ENCODE results near the gene FKBP1B.
"Not testable (repeated sequence)": the region's sequence is repeated elsewhere in the genome, so short reads cannot be mapped to it uniquely, and the experiment has no call there.

The FKBP1B gene

DNA sequence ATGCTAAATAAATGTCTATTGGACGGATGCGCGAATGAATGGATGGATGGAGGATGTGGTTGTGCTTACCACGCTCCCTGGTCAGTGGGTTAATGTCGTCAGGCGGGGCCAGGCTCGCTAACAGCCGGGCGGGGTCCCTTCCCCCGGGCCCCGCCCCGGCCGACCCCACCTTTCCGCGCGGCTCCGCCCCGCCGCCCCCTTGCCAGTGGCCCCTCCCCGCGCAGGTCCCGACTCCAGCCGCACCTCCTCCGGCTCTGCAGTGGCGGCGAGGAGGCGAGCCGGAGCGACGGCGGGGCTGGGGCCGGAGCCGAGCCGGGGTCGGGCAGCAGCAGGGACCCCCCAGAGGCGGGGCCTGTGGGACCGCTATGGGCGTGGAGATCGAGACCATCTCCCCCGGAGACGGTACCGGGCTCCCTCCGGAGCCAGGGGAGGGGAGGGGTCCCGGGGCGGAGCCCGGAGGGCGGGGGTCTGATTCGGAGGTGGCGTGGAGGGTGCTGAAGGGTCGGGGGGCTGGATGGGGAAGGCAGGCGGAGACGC lies at the start of gene FKBP1B:
Gene FKBP1B, plus strand, starts transcription at position 257 of the 537 bp plus-strand sequence. Its CDS starts 109 bp downstream, at position 366.
- peak; percentile 85 for DNase-seq

DNA sequence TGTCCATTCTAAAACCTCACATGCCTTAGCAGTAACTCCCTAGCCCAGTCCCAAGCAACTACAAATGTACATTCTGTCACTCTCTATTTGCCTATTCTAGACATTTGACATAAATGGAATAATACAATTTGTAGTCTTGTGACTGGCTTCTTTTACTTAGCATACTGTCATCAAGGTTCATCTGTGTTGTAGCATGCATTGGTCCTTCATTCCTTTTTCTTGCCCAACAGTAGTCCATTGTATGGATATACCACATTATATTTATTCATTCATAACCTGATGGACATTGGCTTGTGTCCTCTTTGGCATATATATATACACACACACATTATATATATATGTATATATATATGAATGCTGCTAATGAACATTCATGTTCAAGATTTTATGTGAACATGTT lies 41.8 kb upstream of the FKBP1B start:
- no peak for DNase-seq

DNA sequence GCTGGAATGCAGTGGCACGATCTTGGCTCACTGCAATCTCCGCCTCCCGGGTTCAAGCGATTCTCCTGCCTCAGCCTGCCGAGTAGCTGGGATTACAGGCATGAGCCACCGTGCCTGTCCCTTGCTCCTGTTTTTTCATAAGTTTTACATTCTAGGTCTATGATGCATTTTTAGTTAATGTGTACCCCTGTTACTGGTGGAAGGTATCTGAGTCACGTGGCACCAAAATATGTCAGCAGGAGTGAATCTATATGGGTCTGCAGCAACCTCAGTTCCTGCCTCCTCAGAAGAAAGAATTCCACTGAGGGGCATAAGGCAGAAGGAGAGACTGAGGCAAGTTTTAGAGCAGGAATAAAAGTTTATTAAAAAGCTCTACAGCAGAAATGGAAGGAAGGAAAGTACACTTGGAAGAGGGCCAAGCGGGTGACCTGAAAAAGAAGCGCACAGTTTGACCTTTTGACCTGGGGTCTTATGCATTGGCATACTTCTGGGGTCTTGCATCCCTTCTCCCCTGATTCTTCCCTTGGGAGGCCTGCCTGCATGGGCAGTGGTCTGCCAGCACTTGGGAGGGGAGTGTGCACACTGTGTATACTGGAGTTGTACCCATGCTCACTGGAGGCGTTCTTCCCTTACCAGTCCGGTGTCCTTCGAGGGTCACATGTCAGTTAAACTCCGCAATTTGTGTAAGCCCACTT lies 40.7 kb upstream of the FKBP1B start:
- no peak for DNase-seq

DNA sequence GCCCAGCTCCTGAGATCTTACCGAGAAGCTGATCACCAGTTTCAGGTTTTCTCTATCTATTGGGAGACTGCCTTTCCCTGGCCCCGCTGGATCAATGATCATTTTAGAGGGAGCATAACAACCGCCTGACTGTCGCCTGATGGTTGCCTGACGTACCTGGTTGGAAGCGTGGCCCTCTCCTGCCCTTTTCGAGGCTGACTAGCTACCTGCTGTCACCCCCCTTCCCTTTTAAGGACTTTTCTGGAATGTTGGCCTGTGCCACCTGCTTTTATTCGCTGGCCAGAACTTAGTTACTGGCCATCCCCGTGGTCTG lies 40.2 kb upstream of the FKBP1B start:
- no peak for DNase-seq

DNA sequence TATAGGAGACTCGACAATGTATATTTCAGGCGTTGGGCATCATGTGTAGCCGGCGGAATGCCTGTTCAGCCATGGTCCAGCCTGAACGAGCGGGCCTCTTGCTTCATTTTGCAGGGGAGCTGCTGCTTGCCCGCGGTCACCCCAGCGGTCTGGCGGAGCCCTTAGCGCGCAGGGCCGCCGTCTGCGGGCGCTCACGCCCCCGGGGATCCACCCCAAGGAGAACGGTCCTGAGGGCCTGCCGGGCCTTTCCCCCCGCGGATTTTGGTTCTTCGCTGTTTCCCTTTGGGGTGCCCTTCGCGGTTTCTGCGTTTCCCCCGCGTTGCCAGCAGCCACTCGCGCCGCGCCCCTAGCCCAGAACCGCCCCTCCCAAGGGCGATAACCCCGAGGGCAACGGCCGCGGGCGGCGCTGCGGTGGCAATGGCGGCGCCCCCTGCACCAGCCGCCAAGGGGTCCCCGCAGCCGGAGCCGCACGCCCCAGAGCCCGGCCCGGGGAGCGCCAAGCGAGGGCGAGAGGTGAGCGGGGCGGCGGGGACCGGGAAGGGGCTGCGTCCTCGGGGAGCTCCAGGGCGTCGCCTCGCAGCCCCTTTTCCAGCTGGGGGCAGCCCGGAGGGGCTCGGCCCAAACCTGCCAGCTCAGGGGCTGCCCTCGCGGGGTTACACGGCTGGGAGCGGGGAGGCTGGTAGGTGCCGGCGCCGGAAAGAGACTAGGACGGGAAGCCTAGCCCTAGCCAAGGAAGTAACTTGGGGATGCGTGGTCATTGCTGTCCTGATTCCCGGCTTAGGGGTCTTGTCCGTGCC lies 39.7 kb upstream of the FKBP1B start, which contains the start of gene MFSD2B:
Gene MFSD2B, plus strand, starts transcription at position 406 of the 797 bp plus-strand sequence. Its CDS starts 12 bp downstream, at position 418.
- no peak for DNase-seq

DNA sequence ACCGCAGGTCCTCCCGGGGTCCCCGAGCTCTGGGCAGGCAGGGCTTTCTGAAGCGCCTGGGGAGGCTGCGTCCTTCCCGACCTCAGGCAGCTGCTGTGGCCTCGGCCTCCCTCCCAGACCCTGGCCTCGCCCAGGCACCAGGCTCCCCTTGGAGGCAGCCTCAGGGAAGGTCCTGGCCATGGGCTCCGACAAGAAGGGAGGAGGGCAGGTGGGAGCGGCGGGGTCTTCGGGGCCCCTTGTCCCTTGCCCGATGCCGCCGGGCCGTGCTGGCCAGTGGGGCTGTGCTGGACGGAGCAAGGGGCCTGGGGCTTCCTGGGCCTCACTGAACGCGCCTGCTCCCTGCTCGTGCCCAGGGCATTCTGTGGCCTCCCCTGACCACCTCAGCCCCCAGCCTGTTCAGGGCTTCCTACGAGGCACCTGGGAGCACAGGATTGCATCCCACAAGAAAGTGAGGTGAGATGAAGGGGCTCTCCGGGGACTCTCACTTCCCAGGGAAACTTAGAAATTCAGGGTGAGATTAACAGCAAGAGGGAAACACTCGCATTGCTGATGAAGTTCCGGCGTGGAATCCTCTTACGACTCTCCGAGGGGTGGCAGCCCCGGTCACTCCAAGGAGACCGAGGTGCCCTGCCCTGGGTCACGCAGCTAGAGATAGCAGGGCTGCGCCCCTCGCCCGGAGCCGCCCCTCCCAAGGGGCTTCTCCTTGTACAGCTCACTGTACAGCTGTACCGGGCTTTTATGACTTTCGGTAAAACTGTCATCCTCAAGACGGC lies 38.9 kb upstream of the FKBP1B start:
- no peak for DNase-seq

DNA sequence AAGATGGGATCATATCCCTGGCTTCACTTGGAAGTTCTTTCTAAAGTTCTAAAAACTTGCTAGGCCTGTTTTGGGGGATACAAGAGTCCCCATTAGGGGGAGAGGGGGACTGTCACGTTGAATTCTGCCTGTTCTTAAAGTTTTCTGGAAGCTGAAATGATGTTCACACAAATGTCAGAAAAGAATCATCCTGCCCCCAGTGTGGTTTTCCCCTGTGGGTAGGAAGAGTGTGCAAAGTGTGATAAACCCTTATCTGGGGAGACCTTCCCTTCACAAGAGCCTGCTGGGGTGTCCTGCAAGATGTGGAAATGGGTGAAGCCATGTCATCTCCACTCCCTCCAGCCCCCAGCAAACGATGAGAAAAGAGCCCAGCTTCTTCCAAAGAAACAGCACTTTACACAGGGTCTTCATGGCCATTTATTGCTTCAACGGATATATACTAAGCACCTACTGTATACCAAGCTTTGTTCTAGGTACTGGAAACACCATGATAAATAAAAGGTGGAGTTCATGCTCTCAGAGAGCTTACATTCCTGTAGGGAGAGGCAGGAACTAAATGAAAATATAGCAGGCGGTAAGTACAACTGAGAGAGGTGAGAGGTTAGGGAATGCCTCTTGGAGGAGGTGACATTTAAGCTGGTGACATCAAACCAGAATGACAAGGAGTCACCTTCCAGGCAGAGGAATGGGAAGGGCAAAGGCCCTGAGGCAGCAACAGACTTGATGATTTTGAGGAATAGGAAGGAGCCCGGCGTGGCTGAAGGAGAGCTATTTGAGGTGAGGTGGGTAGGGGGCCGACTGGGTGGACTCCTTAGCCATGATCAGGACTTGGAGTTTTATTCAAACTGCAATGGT lies 38.1 kb upstream of the FKBP1B start:
- no peak for DNase-seq

DNA sequence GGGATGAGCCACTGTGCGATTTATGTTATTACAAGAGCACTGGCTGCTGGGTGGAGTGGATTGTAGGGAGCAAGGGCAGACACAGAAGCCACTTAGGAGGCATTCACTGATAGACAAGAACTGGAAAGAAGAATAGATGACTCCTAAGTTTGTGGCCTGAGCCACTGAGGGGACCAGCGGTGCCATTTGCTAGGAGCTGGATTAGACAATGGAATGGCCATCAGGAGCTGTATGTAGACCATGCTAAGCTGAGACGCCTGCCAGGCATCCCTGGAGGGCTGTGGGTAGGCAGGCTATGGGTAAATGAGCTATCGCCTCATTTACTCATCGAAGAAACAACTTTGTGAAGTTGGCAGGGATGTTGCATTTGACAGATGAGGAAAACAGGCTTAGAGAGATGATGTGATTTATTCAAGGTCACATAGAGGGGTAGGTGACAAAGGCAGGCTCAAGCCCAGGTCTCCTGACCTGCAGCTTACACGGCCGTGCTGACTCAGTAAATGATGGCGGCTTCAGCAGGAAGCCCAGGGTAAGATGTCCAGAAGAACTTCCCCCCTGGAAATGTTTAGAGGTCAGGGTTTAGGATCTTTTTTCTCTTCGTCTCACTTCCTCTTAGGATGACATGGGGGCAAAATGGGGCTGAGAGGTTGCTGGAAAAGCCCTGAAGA lies 36.9 kb upstream of the FKBP1B start:
- no peak for DNase-seq

DNA sequence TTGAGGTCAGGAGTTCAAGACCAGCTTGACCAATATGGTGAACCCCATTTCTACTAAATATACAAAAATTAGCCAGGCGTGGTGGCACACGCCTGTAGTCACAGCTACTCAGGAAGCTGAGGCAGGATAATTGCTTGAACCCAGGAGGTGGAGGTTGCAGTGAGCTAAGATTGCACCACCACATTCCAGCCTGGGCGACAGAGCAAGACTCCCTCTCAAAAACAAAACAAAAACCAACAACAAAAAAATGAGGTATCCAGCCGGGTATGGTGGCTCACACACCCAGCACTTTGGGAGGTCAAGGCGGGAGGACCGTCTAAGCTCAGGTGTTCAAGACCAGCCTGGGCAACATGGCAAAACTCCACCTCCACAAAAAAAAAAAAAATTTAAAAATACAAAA lies 34.6 kb upstream of the FKBP1B start:
- not testable (repeated sequence) for DNase-seq

DNA sequence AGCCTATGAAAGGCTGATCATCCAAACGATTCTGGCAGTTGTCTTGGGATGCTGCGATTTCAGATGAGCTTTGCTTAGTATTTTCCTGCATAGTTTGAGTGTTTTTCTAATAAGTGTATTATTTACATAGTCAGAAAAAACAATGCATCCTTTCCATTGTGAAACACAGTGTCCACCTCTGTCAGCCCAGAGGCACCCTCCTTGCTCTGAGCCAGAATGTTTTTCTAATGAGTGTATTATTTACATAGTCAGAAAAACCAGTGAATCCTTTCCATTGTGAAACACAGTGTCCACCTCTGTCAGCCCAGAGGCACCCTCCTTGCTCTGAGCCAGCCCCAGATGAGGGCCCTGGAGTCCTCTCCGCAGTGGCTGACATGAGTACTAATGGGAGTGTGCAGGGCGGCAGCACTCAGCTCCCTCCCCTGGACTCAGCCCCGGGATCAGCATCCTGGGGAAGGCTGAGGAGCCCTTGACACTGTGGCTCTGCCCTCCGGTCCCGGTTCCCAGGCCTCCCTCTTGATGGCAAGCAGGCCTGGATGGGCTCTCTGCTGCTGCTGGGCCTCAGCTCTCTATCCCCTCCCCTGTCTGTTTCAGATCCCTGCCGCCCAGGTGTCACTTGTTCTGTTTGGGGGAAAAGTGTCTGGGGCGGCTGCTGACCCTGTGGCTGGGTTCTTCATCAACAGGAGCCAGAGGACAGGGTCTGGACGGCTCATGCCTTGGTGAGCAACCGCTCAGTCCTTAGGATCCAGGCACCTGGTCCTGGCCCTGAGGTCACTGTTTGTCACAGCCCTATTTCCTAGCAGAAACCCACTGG lies 33.8 kb upstream of the FKBP1B start:
- DNase-seq, result no peak

DNA sequence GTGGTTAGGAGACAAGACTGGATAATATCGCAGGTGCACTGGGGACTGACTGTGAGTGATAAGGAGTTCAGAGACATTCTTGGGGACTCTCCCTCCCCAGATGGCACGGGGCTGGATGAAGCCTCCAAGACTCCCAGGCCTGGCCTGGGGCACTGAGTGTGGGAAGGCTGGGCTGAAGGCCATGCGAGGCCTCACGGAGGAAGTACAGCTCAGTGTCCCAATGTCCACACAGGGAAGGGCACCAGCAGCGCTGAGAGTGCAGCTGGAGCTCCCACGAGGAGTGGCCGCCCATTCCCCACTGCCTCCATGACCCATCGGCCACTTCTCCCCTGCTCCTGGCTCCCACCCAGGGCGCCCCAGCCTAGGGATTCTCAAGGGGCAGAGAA lies 33.2 kb upstream of the FKBP1B start:
- no peak for DNase-seq

DNA sequence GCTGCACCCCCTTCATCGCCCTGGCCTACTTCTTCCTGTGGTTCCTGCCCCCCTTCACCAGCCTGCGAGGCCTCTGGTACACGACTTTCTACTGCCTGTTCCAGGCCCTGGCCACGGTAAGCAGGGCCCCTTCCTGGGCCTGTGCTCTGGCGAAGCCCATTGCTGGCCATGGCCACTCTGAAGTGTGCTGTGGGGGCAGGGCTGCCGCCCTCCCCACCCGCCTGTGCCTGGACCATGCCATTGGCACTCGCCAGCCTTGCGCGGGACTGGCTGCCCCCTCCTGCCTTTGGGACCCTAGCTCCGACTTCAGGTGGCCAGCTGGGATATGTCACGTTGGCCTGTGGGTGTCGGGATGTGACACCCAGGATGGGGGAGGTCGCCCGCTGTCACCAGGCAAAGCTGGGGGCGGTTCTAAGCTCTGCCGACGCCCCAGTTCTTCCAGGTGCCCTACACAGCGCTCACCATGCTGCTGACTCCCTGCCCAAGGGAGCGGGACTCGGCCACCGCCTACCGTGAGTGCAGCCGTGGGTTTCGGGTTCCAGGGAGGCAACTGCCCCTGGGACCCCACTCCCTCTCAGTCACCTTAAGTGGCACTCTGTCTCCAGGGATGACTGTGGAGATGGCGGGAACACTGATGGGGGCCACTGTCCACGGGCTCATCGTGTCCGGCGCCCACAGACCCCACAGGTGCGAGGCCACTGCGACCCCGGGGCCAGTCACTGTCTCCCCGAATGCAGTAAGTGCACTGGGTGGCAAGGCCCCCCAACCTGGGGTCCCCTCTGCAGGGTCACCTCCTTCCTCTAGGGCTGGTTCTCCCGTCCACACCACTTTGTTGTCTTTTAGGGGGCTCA lies 32.5 kb upstream of the FKBP1B start:
- DNase-seq, result no peak

DNA sequence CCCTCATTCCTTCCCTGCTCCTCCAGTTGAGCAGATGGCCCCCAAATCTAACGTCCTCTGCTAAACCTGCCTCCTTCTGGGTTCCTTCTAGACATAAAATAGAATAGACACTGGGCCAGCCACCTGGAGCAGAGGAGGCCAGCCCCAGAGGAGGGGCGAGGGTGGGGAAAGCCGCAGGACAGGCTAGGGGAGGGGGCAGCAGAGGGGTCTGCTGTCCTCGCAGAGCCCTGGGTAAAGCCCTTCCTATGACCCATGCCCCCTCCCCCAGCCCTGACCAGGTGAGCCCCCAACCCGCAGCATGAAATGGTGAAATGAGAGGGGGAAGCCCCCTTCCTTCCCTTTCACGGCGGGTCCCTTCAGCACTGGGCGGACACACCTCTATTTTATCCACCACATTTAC lies 31.8 kb upstream of the FKBP1B start:
- no peak for DNase-seq

DNA sequence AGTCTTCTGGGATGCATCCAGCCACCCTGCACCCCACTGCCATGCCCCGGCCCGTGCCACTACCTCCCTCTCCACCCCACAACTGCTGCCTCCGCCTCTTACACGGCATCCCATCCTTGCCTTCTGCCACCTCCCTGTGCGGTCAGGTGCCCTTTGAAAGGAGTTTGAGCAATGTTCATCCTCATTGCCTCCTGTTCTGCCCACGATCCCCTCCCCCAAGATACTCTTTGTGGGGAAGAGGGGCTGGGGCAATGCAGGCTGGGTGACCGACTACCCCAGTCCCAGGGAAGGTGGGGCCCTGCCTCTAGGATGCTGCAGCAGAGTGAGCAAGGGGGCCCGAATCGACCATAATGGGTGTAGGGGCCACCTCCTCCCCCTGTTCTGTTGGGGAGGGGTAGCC lies 31.3 kb upstream of the FKBP1B start:
- DNase-seq, result no peak

DNA sequence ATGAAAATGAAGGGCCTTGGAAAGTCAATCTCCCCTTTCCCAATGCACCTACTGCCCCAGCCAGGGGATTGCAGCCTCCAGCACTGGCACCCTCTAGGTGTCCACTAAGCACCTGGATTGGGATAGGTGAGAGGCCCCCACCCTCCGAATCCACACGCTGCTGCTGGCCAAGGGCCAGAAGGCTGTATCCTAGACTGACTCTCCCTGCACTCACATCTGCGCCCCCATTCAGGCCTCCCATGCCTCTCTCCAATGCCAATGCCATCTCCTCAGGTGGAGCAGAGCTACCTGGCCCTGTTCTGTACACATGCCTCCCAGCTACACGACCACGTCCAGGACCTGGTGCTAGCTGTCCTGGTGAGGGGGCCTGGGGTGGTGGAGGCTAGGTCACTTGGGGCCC lies 29.8 kb upstream of the FKBP1B start:
- DNase-seq, result no peak

DNA sequence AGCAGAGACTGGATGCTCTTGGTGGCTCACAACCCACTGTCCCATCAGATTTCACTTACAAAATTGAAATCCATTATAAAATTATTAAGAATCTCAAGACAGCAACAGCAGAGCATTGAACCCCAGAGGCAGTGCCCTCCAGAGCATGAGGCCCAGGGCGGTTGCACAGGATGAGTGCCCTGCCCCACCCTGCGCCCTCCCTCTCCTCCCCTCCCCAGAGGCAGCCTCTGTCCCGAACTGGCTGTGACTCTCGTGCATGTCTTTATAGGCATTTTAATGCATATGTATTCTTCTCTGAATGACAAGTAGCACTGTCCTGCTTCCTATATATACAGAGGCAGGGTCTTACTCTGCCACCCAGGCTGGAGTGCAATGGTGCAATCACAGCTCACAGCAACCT lies 29.3 kb upstream of the FKBP1B start:
- no peak for DNase-seq

DNA sequence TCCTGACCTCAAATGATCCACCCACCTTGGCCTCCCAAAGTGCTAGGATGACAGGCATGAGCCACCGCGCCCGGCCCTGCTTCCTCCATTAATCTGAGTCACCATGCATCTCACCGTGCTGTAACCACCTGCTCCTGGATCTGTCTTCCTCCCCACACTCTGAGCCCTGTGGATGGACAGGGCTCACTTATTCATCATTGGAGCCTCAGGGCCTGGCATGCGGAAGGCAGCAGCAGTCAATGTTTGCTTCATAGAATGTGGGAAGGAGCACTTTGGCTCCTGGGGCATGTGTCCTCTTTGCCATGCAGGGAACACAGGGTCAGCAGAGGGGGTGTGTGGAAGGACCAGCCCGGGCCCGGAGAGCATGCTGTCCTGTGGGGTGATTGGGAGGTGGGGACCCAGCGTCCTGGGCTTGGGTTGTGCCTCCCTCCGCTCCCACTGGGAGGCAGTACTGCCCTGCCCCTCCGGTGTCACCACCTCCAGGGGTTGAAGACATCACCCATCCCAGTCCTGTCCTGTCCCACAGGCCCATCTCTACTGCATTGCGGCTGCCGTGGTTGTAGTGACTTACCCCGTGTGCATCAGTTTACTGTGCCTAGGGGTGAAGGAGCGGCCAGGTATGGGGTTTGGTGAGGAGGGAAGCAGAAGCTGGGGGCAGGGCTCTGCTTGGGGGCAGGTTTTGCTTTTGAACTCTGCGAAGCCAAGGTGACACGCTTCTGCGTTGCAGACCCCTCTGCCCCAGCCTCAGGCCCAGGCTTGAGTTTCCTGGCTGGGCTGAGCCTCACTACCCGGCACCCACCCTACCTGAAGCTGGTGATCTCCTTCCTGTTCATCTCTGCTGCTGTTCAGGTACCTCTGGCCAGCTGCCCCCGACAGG lies 28.2 kb upstream of the FKBP1B start:
- DNase-seq, result no peak

DNA sequence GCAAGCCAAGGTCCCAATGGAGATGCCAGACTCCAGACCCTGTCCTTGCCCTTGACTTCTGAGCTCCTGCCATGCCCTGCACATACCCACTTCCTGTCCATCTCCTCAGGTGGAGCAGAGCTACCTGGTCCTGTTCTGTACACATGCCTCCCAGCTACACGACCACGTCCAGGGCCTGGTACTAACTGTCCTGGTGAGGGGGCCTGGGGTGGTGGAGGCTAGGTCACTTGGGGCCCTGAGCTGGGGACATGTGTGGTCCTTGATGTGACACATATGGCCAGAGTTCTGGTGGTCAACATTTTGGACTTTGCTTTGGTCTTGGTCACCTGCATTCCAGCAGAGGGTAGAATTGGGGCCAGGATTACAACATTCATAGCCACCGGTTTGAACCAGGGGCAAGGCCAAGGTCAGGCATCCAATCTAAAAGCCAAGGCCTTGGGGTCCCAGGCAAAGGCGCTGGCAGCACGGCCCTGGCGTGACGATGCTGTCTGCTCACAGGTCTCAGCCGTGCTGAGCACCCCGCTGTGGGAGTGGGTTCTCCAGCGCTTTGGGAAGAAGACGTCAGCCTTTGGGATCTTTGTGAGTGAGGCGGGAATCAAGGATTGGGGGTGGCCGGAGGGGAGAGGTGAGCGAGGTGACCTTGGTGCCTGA lies 27.1 kb upstream of the FKBP1B start:
- DNase-seq, result no peak
